Measurements from ENCODE around the gene CDKN1C.

DNA sequence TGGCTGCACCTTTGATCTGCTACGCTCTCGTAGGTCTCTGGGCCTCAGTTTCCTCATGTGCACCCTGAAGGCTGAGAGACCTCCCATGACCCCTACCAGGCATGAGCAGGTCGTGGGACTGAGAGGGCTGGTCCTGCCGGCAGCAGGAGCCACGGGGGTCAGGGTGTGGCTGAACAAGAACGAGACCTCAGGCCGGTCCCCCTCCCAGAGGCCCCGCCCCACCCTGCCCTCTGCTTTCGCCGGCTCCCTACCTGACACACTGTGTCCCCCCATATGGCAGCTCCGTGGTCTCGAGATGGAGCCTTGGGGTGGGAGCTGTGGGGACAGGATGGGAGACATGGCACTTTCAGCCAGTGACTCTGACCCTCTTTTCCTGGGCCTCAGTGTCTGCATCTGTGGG, 40.6 kb downstream of the CDKN1C start:
- TF ChIP-seq POLR2AphosphoS5 (IDR thresholded peaks at IDR 0.05; ENCODE audit: borderline replicate concordance, low read depth, low read length) = no peak
- no peak for TF ChIP-seq EZH2 (IDR thresholded peaks at IDR 0.05)

Data from SK-N-MC (cell line).